Measurements from ENCODE around the gene CCDC121. TPM values are rescaled to one million over a fixed set of nuclear protein-coding genes. Genes with fewer than 3 reads are reported as not detected.
A peak's percentile ranks its signal among the peaks of the same experiment; 100 is the strongest.

The CCDC121 gene
- total RNA-seq (2013; cell fraction: nucleolus; rRNA removed) = 1.6 and 2.8 TPM in 2 replicates
- total RNA-seq (2014; rRNA removed) (0.34 and 1.0 TPM in 2 replicates), total RNA-seq (2014; rRNA removed; fragmentation: Illumina TruSeq; extraction: Trizol) (0.67 and 0.97 TPM in 2 replicates), total RNA-seq (2021) (0.49 and 0.53 TPM in 2 replicates), polyA plus RNA-seq (2011; rRNA removed) (1.2 and 2.0 TPM in 2 replicates), polyA plus RNA-seq (2014; fragmentation: Illumina TruSeq; extraction: Trizol) (0.97 and 1.3 TPM in 2 replicates), polyA plus RNA-seq (2014; fragmentation: Nextera tagmentation; extraction: Ambion mirVana) (under 1 TPM; 0.37 to 0.38 TPM), polyA plus RNA-seq (2014; rRNA removed) (0.48 and 0.85 TPM in 2 replicates), polyA plus RNA-seq (2016; fragmentation: Nextera tagmentation; extraction: Ambion mirVana) (under 1 TPM; 0.59 to 0.84 TPM), polyA minus RNA-seq (2011; rRNA and poly(A)+ RNA removed) (0.82 and 1.0 TPM in 2 replicates), Bru-seq, nascent RNA (percentile 49 among the genes with signal in this experiment), BruChase-seq, experiment 1, labeled RNA remaining after a 6-hour chase (percentile 34 among the genes with signal in this experiment), BruChase-seq, experiment 2, labeled RNA remaining after a 2-hour chase (percentile 46 among the genes with signal in this experiment)
- polyA plus RNA-seq (2011; ENCODE audit: low read depth) = 0.54 TPM
- 0.31 and 0.37 TPM in 2 replicates for polyA plus RNA-seq (2011; cell fraction: cytosol; rRNA removed)
- 1.3 and 1.5 TPM in 2 replicates for polyA plus RNA-seq (2011; cell fraction: nucleus; rRNA removed)
- 0.66 and 1.5 TPM in 2 replicates for polyA plus RNA-seq (2012)
- 0.94 TPM in 1 of 2 replicates, not detected in the other for polyA minus RNA-seq (2011; cell fraction: cytosol; rRNA and poly(A)+ RNA removed)
- 1.1 and 2.6 TPM in 2 replicates for polyA minus RNA-seq (2011; cell fraction: nucleus; rRNA and poly(A)+ RNA removed)
- long read RNA-seq, experiment 1 = 0 reads
- long read RNA-seq, experiment 2, partial matches to known transcripts = 0 of 3 reads
- long read RNA-seq, experiment 2, other reads (novel, unspliced or antisense) = 0 of 3 reads

GRCh38 chr2:27628767-27629709 is at the start of gene CCDC121, which contains the start of gene GPN1:
Gene CCDC121, minus strand, starts transcription at chr2:27629012. Its CDS starts 1,213 bp downstream, at chr2:27627799.
Gene GPN1, plus strand, starts transcription at chr2:27629050. Its CDS starts 9 bp downstream, at chr2:27629059.
- Histone ChIP-seq H3K9me3 (replicated peaks; ENCODE audit: control insufficient read depth, insufficient read depth, low read length) (no peaks in the 10 kb centered on the region), H3K4me3 (peak within 1 kb of the TSS; percentile 95), H3K27me3 (replicated peaks in 1 of 2; ENCODE audit: control insufficient read depth in 2 of 2, insufficient read depth in 2 of 2, low read length in 1 of 2) (no peaks in the 10 kb centered on the region), H3K4me1 (ENCODE audit: control insufficient read depth, insufficient read depth, low read length) (peaks cover 7% of the 10 kb centered on the region), H2AFZ (ENCODE audit: control insufficient read depth, low read depth, low read length) (peak within 1 kb of the TSS; percentile 96), H3K4me2 (ENCODE audit: control insufficient read depth, insufficient read depth) (peak within 1 kb of the TSS; percentile 98), H3K36me3 (ENCODE audit: control insufficient read depth in 2 of 2, insufficient read depth in 2 of 2, low read length in 1 of 2) (peaks cover 0 to 6% of the 10 kb centered on the region in 2 experiments; a peak in 1 of 4 replicates), H3K27ac (ENCODE audit: control insufficient read depth, insufficient read depth) (peak within 1 kb of the TSS; percentile 90), H4K20me1 (ENCODE audit: control insufficient read depth, insufficient read depth) (no peaks in the 10 kb centered on the region), H3K9ac (ENCODE audit: control insufficient read depth, insufficient read depth, low read length) (peak within 1 kb of the TSS; percentile 89), H3K79me2 (ENCODE audit: control insufficient read depth, insufficient read depth, low read length) (peaks cover 10% of the 10 kb centered on the region)
- ChIA-PET RAD21 (ENCODE audit: unreplicated experiment) (interaction anchor here (0.6 to 1.9 kb wide), 6 partner anchors 18 to 220 kb away, joined by 3 to 5 read pairs (median 3); partner anchors contain the start of genes NRBP1, PPM1G and ZNF512), POLR2A (interaction anchor here (0.7 to 1.7 kb wide), 7 partner anchors 15 to 306 kb away, joined by 3 to 5 read pairs (median 4); partner anchors contain the start of genes MPV17, NRBP1, SLC4A1AP and SUPT7L), SMC1A (ENCODE audit: uncharacterized antibody, unreplicated experiment) (interaction anchor here (1.0 to 2.6 kb wide), 6 partner anchors 9 to 326 kb away, joined by 3 to 9 read pairs (median 3); partner anchors contain the start of gene PPM1G), CTCF (interaction anchor here (0.7 to 4.3 kb wide), 2 partner anchors 54 to 546 kb away, joined by 4 to 34 read pairs; no protein-coding TSS in a partner anchor)
- WGBS (ENCODE audit: insufficient coverage, insufficient replicate concordance, low lambda C conversion rate, missing lambda C conversion rate) = 2% methylated on average over 40 of the region's 44 CpGs
- in situ Hi-C loops (cut with MboI) (no loop called here), intact Hi-C loops (cut with micrococcal nuclease; ENCODE audit: unreplicated experiment) (loop anchor here (5.0 kb wide), 1 partner anchor 47 kb away; the partner anchor contains the start of gene ZNF512)
- DNase-seq (ENCODE audit: low read depth, low spot score) = peak; percentile 75
- ATAC-seq = peak; percentile 99
- FAIRE-seq = peak; percentile 13
- TSS peak; percentile 67 for BruUV-seq (replicated peaks)
- TF ChIP-seq RELB (IDR thresholded peaks at IDR 0.05; ENCODE audit: low read depth) (peak; percentile 93), SMC3 (IDR thresholded peaks at IDR 0.05; ENCODE audit: borderline replicate concordance, low read length) (no peak), HSF1 (IDR thresholded peaks at IDR 0.05; ENCODE audit: low read depth, low read length) (peak; percentile 96), GATAD2B (conservative IDR thresholded peaks at IDR 0.05; ENCODE audit: low read depth) (0 out of 2 replicates have a peak, but pooled peaks have one; percentile 45), FOXM1 (IDR thresholded peaks at IDR 0.05; ENCODE audit: low read depth, low read length) (no peak), BMI1 (IDR thresholded peaks at IDR 0.05; ENCODE audit: borderline replicate concordance) (peak; percentile 92), EED (IDR thresholded peaks at IDR 0.05; ENCODE audit: low read depth) (peak; percentile 50; the same call in 1 of the 2 replicates), SUZ12 (IDR thresholded peaks at IDR 0.05; ENCODE audit: unreplicated experiment) (no peak), POLR2AphosphoS2 (IDR thresholded peaks at IDR 0.05; ENCODE audit: low read depth, low read length) (peak; percentile 73; the same call in 1 of the 2 replicates), MTA3 (IDR thresholded peaks at IDR 0.05; ENCODE audit: borderline replicate concordance, low read length) (0 out of 2 replicates have a peak, but pooled peaks have one; percentile 58), IRF4 (IDR thresholded peaks at IDR 0.05; ENCODE audit: low read depth, low read length) (peak; percentile 77), FOS (IDR thresholded peaks at IDR 0.05; ENCODE audit: borderline replicate concordance, extremely low read depth, insufficient read length) (no peak), NRF1 (conservative IDR thresholded peaks at IDR 0.05; ENCODE audit: low read depth, low read length) (no peak), SMAD1 (IDR thresholded peaks at IDR 0.05; ENCODE audit: low read depth, partially characterized antibody) (peak; percentile 56), RUNX3 (IDR thresholded peaks at IDR 0.05; ENCODE audit: low read length) (peak; percentile 92)

Measured in GM12878 (cell line).